Effector memory CD4-positive, alpha-beta T cell (primary cell): Measurements from ENCODE around the gene ADAMTS13.

Experiments
- DNase-seq, 3 donors: peaks; one replicate each; pipeline ENCODE4 v3.0.0-alpha.2; 2020
- H3K27ac ChIP-seq: 2 replicates; pipeline ENCODE4 v1.7.0; 2013; ENCODE audit warnings: mild to moderate bottlenecking, low read length, moderate library complexity; ENCODE audit not compliant: insufficient read depth, poor library complexity, severe bottlenecking
- H3K27me3 ChIP-seq: replicated peaks from 2 replicates; pipeline ENCODE4 v1.7.0; 2013; ENCODE audit warnings: mild to moderate bottlenecking, low read length; ENCODE audit not compliant: insufficient read depth, control insufficient read depth, poor library complexity, severe bottlenecking
- H3K36me3 ChIP-seq: 2 replicates; pipeline ENCODE4 v1.7.0; 2013; ENCODE audit warnings: mild to moderate bottlenecking, low read length, moderate library complexity; ENCODE audit not compliant: control insufficient read depth, insufficient read depth
- H3K4me1 ChIP-seq: 2 replicates; pipeline ENCODE4 v1.7.0; 2013; ENCODE audit warnings: low read length, mild to moderate bottlenecking; ENCODE audit not compliant: control insufficient read depth, insufficient read depth, poor library complexity, severe bottlenecking
- H3K4me3 ChIP-seq: 2 replicates; pipeline ENCODE4 v1.7.0; 2013; ENCODE audit warnings: low read length, low read depth, mild to moderate bottlenecking; ENCODE audit not compliant: insufficient read depth, poor library complexity, severe bottlenecking
- H3K9me3 ChIP-seq: 2 replicates; pipeline ENCODE4 v1.7.0; 2013; ENCODE audit warnings: mild to moderate bottlenecking, low read length, moderate library complexity; ENCODE audit not compliant: control insufficient read depth

ADAMTS13 gene

DNA sequence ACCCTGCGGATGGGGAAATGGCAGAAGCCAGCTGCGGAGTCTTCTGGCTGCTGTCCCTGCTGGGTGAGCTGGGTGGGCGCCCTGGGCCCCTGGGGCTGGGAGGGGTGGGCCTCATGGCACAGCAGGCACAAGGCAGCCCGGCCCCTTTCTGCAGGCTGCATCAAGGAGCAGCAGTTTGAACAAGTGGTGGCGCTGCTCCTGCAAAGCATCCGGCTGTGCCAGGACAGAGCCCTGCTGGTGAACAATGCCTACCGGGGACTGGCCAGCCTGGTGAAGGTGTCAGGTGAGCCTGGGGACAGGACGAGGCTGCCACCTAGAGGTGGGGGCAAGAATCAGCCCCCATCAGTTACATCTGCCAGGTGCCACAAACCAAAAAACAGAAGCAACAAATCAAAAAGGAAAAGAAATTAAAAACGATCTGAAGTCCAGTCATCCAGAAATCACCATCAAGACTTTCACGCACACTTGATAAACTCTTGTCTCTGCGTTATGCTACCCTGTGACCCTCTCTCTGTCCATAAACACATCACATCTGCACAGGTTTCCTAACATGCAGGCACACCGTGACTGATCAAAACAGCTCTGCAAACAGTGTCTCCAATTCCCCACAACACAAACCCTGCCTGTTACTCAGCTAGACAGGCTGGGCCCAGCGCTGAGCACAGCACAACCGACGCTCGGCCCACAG is 18.3 kb upstream of the ADAMTS13 start:
- peak; percentile 24 to 35 (median 31) for DNase-seq
- Histone ChIP-seq H3K4me3 (no peak overlapping the region), H3K9me3 (no peaks in the 10 kb centered on the region), H3K27me3 (no peaks in the 10 kb centered on the region), H3K27ac (no peak overlapping the region), H3K4me1 (no peaks in the 10 kb centered on the region), H3K36me3 (peaks cover 31% of the 10 kb centered on the region)

- DNase-seq = no peak
- Histone ChIP-seq H3K27me3 (no peaks in the 10 kb centered on the region), H3K4me3 (no peak overlapping the region), H3K36me3 (peaks cover 33% of the 10 kb centered on the region), H3K9me3 (no peaks in the 10 kb centered on the region), H3K27ac (no peak overlapping the region), H3K4me1 (no peaks in the 10 kb centered on the region)
Measured at GRCh38 chr9:133404454-133405002, 17.6 kb upstream of the ADAMTS13 start.

- Histone ChIP-seq H3K4me3 (no peak overlapping the region), H3K36me3 (peaks cover 46% of the 10 kb centered on the region), H3K9me3 (no peaks in the 10 kb centered on the region), H3K27me3 (no peaks in the 10 kb centered on the region), H3K4me1 (no peaks in the 10 kb centered on the region), H3K27ac (no peak overlapping the region)
- DNase-seq = no peak
Measured at GRCh38 chr9:133405508-133406438, 16.4 kb upstream of the ADAMTS13 start.

DNA sequence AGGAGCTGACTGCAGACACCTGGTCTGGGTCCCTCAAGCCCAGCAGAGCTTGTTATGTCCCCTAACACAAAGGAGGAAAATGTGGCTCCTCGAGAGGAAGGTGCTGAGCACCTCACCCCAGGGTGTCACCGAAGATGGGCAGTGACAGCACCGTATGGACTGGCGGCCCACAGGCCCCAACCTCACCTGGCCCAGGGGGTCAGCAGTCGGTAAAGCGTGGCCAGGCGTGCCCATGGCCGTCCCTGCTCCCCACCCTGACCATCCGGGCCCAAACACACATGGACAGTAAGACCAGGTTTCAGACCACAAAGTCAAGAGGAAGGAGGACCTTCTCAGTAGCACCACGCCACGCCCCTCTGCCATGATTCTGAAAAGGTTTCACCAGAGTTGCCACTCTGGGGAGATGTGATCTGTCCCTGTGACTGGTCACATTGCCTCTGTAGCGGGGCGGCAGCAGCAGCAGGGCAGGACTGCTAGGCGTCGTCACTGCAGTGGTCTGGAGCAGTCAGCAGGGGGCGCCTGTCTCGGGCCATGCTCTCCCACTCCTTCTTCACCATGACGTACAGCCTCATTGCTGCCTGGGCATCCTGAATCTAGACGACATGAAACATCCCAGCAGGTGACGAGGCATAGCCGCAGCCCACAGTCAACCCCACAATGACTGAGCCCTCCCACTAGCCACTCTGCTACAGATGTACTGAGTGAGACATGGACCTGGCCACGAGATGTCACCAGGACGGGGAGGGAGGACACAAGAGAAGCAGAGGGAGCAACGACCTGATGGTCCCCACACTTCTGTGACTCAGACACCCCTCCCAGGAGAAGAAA is 15.5 kb upstream of the ADAMTS13 start:
- Histone ChIP-seq H3K36me3 (peaks cover 54% of the 10 kb centered on the region), H3K27ac (peak overlapping the region; percentile 38), H3K4me3 (no peak overlapping the region), H3K9me3 (no peaks in the 10 kb centered on the region), H3K27me3 (no peaks in the 10 kb centered on the region), H3K4me1 (no peaks in the 10 kb centered on the region)
- DNase-seq = peak; percentile 60 to 66 (median 65)

GRCh38 chr9:133408042-133408441 is 14.1 kb upstream of the ADAMTS13 start:
- Histone ChIP-seq H3K27me3 (no peaks in the 10 kb centered on the region), H3K4me1 (no peaks in the 10 kb centered on the region), H3K36me3 (peaks cover 64% of the 10 kb centered on the region), H3K9me3 (no peaks in the 10 kb centered on the region), H3K4me3 (no peak overlapping the region), H3K27ac (no peak overlapping the region)
- DNase-seq = no peak

GRCh38 chr9:133415170-133415569 is 7.0 kb upstream of the ADAMTS13 start:
- Histone ChIP-seq H3K27me3 (no peaks in the 10 kb centered on the region), H3K4me1 (peaks cover 10% of the 10 kb centered on the region), H3K36me3 (peaks cover 33% of the 10 kb centered on the region), H3K4me3 (no peak overlapping the region), H3K9me3 (no peaks in the 10 kb centered on the region), H3K27ac (no peak overlapping the region)
- DNase-seq = no peak

GRCh38 chr9:133417541-133418461 is 4.4 kb upstream of the ADAMTS13 start, which contains the start of gene REXO4:
REXO4 (minus strand) TSS chr9:133418010; CDS start chr9:133417844, 166 bp downstream.
- Histone ChIP-seq H3K27me3 (no peaks in the 10 kb centered on the region), H3K4me3 (peak within 1 kb of the TSS; percentile 96), H3K9me3 (no peaks in the 10 kb centered on the region), H3K4me1 (peaks cover 10% of the 10 kb centered on the region), H3K36me3 (peaks cover 10% of the 10 kb centered on the region), H3K27ac (peak within 1 kb of the TSS; percentile 76)
- peak; percentile 53 to 69 (median 67) for DNase-seq

- no peak overlapping the region for H3K27ac ChIP-seq
- no peak overlapping the region for H3K4me3 ChIP-seq
- peaks cover 6% of the 10 kb centered on the region for H3K36me3 ChIP-seq
- H3K27me3 ChIP-seq = no peaks in the 10 kb centered on the region
- peaks cover 10% of the 10 kb centered on the region for H3K4me1 ChIP-seq
- H3K9me3 ChIP-seq = no peaks in the 10 kb centered on the region
- no peak for DNase-seq
Measured at GRCh38 chr9:133419005-133419404, 3.2 kb upstream of the ADAMTS13 start.

DNA sequence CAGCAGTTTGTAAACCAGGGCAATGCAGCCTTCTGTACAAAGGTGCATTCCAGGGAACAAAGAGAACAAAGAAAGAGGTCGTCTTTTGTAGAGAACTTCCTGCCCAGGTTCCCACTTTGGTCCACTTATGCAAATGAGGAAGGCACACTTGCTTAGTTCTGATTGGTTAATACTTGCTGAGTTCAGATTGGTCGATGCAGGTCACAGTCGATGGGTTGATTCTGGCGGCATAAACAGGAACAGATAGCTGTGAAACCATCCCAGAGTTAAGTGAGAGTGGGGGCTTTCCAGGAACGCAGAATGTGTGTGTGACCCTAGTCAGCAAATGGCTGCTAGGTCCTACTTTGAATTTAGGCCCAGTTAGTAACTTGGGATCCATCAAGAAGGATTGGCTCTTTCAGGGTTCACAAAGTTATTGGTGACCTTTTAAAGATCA is 1.8 kb upstream of the ADAMTS13 start:
- Histone ChIP-seq H3K27ac (no peak overlapping the region), H3K4me1 (peaks cover 8% of the 10 kb centered on the region), H3K4me3 (no peak overlapping the region), H3K36me3 (no peaks in the 10 kb centered on the region), H3K27me3 (no peaks in the 10 kb centered on the region), H3K9me3 (no peaks in the 10 kb centered on the region)
- DNase-seq = no peak
